GF-D8 (cell line): ENCODE data around the gene PIEZO2.
"Not testable (repeated sequence)": the region's sequence is repeated elsewhere in the genome, so short reads cannot be mapped to it uniquely, and the experiment has no call there.

Source experiments
- DNase-seq: peaks from one replicate; lab custom pipeline; 2025; lab: John Stamatoyannopoulos, UW

PIEZO2 gene

DNA sequence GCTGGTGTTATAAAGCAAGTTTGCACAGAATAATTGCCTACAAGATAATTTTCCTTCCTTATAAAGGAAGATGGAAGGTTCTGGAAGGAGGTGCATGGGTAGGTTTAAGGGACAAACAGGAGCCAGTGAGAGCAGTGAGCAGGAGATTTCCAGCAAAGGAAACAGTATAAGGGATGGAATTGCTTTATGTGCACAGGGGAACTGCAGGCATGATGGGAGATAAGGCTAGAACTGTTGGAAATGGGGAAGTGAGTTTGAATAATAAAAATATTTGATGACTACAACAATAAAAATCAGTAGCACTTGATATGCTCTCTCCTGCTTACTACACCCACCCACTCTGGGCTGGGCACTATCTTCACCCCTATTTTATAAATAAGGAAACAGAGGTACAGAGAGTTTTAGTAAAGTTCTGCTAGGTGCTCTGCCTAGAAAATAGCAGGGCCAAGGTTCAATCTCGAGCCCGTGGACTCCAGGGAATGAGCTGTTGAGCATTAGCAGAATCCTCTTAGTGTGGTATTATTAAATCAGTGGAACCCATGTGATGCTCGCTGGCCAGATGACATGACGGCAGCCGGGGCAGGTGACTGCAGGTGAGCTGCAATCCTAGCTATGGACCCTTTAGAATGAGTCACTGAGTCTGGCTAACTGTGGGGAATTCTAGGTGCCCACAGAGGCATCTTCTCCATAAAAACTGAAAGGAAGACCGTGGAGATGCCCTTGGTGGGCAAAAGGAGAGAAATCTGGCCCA is 302.5 kb downstream of the PIEZO2 start:
- DNase-seq: no peak

DNA sequence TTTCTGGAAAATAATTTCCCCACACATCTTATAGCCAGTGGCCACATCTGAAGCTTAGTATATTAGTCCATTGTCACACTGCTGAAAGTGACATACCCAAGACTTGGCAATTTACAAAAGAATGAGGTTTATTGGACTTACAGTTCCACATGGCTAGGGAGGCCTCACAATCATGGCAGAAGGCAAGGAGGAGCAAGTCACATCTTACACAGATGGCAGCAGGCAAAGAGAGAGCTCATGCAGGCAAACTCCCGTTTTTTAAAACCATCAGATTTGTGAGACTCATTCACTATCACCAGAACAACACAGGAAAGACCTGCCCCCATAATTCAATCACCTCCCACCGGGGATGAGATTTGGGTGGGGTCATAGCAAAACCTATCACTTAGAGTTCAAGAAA is 303.3 kb downstream of the PIEZO2 start:
- not testable (repeated sequence) for DNase-seq

DNA sequence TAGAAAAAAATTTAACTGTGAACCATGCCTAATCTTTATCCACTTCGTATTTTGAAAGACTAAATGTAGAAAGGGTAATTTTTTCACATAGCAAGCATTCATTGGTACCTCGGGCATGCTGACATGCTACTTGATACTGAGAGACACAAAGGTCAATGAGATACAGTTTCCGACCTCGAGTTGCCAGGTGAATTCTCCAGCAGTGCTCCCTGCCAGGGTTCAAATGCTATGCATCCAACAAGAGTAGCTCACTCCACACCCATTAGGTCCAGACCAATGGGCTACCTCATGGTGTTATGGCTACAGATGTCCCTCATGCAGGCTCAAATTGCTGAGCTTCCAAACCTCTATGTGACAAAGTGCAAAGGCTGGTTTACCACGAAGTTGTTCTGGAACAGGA is 305.8 kb downstream of the PIEZO2 start:
- no peak for DNase-seq

DNA sequence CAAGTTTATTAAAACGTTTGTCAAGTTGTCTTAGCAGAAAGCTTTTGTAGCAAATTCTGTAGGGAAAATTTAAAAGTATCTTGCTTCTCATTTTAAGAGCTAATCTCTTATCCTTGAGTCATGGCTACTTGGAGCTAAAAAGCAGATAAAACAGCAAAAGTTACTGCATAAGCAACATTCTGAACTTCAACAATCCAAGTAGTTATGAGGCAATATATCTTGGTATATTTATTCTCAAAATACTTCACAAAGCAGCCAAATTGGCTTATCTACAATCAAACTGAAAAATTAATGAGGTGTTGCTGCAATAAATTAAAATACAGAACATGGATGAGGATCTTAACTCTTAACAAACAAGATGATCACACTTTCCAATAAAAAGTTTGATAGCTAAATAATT is 306.5 kb downstream of the PIEZO2 start:
- no peak for DNase-seq

DNA sequence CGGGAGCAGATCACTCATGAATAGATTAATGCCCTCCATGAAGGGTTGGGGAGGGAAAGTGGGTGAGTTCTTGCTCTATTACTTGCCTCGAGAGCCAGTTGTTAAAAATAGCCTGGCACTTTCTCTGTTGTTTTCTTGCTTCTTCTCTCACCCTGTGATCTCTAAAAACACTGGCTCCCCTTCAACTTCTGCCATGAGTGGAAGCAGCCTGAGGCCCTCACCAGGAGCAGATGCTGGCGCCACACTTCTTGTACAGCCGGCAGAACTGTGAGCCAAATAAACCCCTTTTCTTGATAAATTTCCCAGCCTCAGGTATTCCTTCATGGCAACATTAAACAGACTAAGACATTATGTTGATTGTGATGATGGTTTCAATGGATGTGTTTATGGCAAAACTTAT is 307.0 kb downstream of the PIEZO2 start:
- no peak for DNase-seq

DNA sequence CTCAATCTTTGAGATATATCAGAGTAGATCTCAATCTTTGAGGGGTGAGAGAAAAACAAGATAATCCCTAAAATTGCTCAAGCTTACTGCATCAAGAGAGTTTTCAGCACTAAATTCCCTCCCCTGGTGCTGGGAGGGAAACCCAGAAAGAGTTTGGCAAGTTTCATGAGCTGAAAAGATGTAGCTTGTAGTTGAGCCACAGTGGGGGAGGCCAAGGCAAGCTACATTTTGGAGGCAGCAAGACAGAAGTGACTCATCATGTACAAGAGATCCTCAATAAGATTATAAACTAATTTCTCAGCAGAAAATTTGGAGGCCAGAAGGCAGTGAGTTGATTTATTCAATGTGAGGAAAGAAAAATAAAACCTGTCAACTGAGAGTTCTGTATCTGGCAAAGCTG is 308.2 kb downstream of the PIEZO2 start:
- no peak for DNase-seq

DNA sequence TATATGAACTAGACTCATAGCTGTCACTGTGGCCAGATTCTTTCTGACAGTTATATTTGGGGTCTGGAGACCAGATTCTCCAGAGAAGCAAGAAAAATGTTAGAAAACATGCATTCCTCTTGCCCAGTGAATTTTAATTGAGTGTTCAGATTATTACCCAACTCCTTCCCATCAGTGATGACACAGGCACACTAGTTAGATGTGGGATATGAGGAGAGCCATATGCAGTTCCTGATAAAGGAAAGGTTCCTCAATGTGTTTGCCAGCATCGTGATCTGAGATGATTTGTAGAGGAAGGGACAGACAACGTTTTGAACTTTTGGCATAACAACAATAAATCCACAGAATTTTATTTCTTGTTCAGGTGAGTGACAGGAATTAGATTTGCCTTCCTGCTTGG is 308.6 kb downstream of the PIEZO2 start:
- DNase-seq: no peak

DNA sequence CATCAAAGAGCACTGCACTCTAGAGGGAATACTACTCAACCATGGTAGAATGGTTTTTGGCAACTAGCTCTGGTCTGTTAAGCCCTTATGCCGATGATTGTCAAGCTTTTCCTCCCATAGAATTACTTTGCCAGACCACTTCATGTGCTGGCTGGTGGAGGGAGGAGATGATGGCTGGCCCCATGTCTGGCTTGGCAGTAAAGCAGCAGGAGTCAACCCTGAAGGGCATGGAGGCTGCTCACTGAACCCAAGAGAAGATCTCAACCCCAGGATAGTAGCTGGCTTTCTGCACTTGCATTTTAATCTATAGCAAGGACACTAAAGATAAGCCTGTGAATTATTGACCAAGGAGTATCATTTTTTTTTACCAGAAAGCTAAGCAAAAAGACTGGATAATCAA is 309.9 kb downstream of the PIEZO2 start:
- no peak for DNase-seq

DNA sequence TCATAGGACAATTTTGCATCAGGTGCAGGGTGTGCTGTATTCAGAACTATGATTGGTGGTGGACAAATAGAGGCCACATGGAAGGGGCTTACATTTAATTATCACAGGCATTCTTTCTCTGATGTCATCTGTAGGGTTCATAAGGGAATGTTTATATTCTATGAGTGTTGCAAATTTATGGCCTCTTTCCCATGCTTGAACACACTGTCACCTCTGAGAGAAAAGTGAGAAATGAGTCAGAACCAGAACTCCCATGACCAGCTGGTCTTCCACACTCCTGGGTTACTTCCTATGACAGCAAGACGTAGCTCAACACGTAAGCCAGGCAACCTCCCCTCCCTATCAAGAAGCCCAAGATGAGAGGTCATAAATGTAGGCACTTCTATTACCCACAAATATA is 310.8 kb downstream of the PIEZO2 start:
- DNase-seq: no peak

DNA sequence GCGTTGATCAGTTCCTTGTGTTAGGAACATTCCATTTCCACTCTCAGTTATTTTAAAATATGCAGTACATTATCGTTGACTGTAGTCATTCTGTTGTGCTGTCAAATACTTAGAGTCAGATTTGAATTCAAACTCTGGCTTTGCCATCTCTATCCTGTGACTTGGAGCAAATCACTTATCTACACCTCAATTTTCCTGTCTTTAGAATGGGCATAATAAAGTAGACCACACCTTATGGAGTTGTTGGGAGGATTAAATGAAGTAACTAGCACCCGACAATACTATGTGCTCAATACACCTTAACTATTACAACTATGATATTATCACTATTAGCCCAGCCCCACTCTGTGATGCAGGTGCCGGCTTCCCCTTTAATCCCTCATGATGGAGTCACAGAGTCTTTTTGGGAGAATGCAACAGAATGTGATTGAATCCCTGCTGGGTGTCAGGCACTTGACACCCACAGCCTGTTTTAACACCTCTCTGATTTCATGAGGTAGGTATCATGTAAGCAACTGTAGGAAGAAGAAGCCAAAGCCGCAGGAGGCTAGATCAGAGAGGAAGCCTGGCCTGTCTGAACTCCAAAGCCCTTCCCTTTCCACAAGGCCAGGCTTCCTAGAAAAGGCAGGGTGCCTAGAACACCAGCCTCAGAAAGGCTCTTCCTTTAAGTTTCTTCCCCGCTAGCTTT is 315.1 kb downstream of the PIEZO2 start:
- DNase-seq: no peak

DNA sequence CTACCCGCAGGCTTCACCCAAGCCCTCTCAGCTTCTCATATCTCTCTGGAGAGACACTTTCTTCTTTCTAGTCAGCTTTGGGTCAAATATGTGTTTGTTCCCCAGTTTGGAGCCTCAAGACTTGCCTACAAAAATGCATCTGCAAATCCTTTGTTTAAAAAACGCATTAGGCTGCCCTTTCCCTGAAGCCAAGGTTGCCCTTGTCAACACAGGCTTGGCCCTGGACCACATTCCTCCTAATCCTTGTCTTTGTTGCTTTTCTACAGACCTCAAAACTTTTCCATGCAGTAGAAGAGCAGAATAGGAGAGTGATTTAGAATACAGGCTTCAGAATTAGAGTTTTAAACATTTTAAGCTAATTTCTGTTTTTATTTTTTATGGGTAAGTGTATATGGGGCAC is 315.7 kb downstream of the PIEZO2 start:
- no peak for DNase-seq

DNA sequence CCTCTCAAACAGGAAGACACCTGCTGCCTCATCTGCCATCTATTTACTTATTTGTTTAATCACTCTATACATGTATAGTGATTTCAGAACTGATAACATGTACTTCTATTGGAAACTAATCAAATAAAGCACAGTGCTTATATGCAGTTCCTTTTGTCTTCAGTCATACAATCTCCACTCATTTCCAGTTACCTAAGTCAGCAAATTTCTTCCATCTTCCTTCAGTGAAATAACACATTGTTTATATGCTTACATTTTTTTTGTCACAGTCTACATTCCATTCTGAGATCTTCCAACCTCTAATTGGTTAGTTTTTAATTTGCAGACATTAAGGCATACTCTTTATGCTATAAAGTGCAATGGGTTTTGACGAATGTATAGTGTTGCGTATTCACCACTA is 323.0 kb downstream of the PIEZO2 start:
- no peak for DNase-seq

DNA sequence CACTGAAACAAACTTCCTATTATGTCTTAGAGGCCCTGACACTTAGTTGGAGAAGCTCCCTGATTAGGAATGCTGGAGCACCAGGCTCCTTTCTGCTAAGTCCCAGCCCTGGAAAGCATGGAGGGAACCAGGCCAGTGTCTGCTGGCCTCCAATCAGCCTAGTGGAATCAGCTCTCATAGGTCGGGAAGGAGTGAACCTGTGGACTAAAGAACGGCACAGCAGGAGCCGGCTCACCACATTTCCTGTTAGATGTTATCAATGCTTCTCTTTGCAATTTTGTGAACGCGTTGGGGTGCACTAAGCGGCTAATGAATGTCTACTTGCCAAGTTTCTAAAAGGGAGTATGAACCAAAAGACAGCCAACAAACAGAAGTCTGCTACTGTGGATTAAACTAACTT is 326.9 kb downstream of the PIEZO2 start:
- DNase-seq: peak; percentile 49

DNA sequence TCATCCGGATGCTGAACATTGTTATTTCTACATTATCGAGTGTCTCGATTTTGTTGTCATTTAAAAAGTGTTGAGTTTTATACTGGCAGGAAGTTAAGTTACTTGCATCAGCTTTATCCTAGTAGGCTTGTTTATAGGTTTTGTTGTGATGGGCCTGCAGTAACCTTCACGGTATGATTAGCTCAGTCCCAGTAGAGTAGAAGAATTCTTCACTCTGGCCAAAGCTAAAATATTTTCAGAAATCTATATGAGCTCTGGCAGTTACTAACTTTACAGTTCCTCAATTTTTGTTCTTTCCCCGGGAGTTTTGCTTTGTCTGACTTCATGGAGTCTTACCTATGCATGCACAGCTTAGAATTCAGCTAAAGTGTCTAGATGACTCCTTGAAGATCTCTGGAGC is 328.7 kb downstream of the PIEZO2 start:
- no peak for DNase-seq

DNA sequence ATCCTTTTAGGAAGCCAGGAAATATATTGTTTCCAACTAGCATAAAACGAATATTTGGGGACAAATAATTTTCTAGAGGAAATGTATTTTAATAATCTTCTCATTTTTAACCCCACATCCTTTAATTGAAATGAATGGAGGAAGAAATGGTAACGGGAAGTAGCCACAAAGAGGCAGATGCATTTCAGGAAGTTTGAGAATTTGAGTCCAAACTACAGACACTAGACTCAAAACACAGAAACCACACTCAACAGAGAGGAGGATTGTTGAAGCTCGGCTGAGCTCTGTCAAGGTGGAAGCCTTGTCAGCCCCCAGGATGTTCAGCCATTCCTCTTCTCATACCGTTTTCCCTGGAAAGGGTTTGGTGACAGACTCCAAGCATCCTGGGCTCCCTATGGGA is 335.0 kb downstream of the PIEZO2 start:
- DNase-seq: no peak

DNA sequence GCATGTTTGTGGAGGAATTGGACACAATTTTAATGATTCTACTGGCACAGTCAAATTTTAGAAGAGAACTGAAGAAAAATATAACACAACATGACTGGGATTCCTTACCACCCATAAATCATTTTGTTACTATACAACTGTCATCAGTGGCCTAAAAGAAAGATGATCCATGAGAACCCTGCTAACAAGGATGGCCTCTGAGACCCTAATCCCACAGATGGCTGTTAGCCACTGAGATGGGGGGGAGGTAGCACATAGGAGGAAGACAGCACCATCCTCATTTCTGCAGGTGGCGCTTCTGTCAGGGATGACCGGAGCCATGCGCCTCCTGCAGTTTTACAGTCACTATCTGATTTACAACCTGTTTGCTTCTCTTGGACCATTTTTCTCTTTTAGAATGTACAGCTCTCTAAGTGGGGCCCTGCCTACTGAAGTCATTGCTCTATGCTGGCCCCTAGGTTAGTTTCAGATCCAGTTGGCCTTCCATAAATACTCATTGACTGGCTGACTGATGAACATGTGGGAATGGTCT is 343.7 kb downstream of the PIEZO2 start:
- no peak for DNase-seq

DNA sequence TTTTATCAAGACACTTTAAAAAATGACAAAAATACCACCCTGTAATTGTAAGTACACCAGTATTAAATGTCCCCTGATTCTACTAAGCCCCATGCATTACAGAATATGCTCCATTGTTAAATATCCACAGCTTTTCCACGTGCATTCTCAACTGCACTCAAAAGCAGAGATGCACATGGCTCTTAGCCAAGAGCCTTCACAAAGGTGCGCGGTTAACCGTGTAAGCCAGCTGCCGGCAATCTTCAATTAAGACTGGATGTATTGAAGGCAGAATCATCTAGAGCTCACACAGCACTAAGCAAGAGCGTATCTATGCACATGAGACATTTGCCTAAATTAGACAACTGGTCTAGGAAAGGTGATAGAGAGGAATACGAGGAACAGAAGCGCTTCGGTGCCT is 345.2 kb downstream of the PIEZO2 start:
- no peak for DNase-seq

DNA sequence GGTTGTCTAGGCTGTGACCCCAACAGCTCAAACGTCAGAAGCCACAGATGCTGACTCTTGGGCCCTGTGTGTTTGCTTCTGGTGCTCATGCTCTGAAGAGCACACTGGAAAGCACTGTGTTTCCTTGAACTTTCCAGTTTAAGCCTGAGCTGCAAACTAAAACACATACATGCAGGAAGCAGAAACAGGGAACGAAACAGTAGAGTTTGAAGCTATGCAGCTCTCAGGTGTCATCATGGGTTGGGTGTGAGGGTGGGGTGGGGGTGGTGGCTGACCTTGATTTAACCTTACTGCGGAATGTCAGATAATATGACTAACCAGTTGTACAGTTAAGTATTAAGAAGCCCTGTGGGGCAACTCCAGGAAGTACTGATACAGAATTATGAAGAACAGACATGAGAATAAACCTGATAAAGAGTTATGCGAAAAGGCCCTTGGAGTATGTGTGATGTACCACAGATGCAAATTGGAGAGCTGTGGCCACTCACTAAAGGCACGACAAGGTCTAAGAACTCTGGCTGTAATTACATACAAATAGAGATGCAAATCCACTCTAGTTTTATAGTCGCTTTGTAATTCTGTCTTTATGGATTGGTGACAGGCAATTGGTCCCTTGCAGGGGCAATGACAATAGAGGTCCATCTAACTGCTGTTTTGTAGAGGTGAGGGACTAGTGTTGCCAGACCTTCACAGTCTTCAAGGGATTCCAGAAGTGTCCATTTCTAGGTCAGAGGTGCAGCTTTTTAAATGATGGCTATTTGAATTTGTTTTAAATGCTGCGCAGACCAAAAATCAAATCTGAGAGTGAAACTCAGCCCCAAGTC is 350.4 kb downstream of the PIEZO2 start:
- no peak for DNase-seq

DNA sequence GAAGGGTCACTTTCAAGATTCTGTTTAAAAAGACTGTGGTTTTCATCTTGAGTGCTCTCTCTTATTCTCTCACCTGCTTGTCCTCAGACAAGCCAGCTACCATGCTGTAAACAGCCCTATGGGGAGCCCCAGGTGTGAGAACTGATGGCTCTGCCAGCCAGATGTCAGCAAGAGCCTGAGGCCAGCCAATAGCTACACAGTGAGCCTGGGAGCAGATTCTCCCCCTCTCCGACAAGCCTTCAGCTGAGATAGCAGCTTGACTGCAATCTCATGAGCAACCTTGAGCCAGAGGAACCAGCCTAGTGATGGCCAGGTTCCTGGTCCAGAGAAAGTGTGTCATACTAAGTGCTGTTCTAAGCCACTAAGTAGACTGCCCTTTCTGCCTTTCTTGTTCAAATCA is 351.5 kb downstream of the PIEZO2 start:
- DNase-seq: no peak

DNA sequence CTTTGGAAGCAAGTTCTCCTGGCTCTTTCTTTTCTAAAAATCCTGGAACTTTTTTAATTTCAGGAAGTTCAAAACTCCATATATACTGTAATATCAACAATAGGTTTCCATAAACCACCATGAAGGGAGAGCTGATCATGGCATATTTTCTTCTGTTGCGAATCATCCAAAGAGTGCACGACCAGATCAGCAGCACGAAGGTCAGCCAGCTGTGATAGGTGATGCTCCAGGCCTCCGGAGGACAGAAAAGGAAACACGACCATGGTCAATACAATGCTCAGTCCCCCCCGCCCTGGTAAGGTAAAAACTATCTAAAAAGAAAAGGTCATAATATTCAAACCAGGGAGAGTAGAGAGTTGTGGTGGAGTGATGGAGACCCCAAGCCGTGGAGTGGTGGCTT is 354.6 kb downstream of the PIEZO2 start:
- DNase-seq: no peak

DNA sequence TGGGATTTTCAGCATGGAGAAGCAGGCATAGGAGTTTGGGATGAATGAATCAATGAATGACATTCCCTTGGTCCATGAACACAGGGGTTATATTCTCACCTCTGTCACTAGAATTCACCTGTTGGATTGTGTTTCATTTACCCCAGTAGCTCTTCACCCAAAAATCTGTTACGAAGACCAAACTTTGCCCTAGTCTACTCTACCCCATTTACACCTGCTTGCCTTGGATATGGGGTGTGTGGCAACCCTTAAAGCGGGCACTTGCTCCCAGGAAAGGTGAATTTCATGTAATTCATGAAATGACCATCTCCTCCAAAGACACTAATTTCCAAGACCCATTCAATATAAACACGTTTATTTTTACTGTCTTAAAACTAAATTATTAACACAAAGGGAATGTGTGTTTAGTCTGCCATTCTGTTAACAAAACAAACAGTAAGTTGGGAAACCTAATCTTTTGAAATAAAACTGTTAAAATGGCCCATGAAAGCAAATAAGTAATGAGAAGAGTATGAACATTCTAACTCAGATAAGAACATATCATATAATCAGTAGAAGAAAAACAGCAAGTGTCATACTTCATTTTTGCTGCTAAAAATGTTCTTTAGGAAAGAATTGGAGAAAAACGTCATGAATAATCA is 355.5 kb downstream of the PIEZO2 start:
- no peak for DNase-seq

DNA sequence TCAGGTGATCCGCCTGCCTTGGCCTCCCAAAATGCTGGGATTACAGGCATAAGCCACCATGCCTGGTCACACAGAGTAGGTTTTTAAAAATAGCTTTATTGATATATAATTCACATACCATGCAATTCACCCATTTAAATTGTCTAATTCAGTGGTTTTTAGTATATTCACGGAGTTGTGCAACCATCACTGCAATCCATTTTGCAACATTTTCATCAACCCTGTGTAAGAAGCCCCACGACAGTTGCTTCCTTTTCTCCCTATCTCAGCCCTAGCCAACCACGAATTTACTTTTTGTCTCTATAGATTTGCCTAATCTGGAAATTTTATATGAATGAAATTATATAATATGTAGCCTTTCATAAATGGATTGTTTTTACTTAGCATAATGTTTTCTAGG is 357.2 kb downstream of the PIEZO2 start:
- DNase-seq: peak; percentile 20
